WTC11 (cell line): ENCODE results near the gene MBNL1. TPM values are rescaled to one million over a fixed set of nuclear protein-coding genes. Genes with fewer than 3 reads are reported as not detected.

Experiments used
- ATAC-seq: fragments of 200-7000 bp; cut with Tn5 transposase; 2 replicates; pipeline ENCODE4 v1.10.0; 2021; ENCODE audit warnings: mild to moderate bottlenecking, moderate library complexity
- CTCF ChIA-PET: fragments of 300-600 bp; sonication (Branson Sonifier 250); formaldehyde crosslinking; loops from one replicate; lab custom pipeline; 2021; ENCODE audit warnings: antibody characterized with exemption; lab: Charles Lee
- POLR2A ChIA-PET: fragments of 350-600 bp; sonication (Branson Sonifier 250); formaldehyde crosslinking; loops from one replicate; lab custom pipeline; 2021; ENCODE audit warnings: antibody characterized with exemption; lab: Charles Lee
- DNase-seq: peaks from one replicate; pipeline ENCODE4 v3.0.0; 2021; ENCODE audit warnings: low spot score
- H3K27ac Mint-ChIP-seq: 2 replicates; pipeline ENCODE4 v1.8.0; 2021; ENCODE audit warnings: mixed read lengths
- H3K27me3 Mint-ChIP-seq: 2 replicates; pipeline ENCODE4 v1.8.0; 2021; ENCODE audit warnings: low read depth, mild to moderate bottlenecking, moderate library complexity, mixed read lengths
- H3K36me3 Mint-ChIP-seq: 2 replicates; pipeline ENCODE4 v1.8.0; 2021; ENCODE audit warnings: mixed read lengths
- H3K4me1 Mint-ChIP-seq: 2 replicates; pipeline ENCODE4 v1.8.0; 2022; ENCODE audit warnings: mixed read lengths
- H3K4me3 Mint-ChIP-seq: 2 replicates; pipeline ENCODE4 v1.8.0; 2021; ENCODE audit warnings: mild to moderate bottlenecking, moderate library complexity, mixed read lengths
- H3K9me3 Mint-ChIP-seq: 2 replicates; pipeline ENCODE4 v1.8.0; 2021; ENCODE audit warnings: mixed read lengths
- CREB1 ChIP-seq: sonication (generic); formaldehyde crosslinking; IDR thresholded peaks from 2 replicates; pipeline ENCODE4 v1.8.0; 2023; ENCODE audit warnings: mild to moderate bottlenecking, missing genetic modification reagents
- FOXJ3 ChIP-seq: sonication (generic); formaldehyde crosslinking; IDR thresholded peaks from 2 replicates; pipeline ENCODE4 v1.9.0; 2021; ENCODE audit warnings: missing genetic modification reagents, mild to moderate bottlenecking, borderline replicate concordance
- GABPB1 ChIP-seq: sonication (generic); formaldehyde crosslinking; IDR thresholded peaks from 2 replicates; pipeline ENCODE4 v1.8.1; 2023; ENCODE audit warnings: mild to moderate bottlenecking, missing genetic modification reagents
- MXD4 ChIP-seq: fragments of 250-450 bp; sonication (Bioruptor Pico); IDR thresholded peaks from 2 replicates; pipeline ENCODE4 v1.8.0; 2021; ENCODE audit warnings: mild to moderate bottlenecking, moderate library complexity, borderline replicate concordance
- MYBL2 ChIP-seq: sonication (generic); formaldehyde crosslinking; IDR thresholded peaks from 2 replicates; pipeline ENCODE4 v1.8.1; 2023; ENCODE audit warnings: mild to moderate bottlenecking, moderate library complexity, missing genetic modification reagents
- NR1H2 ChIP-seq: sonication (generic); formaldehyde crosslinking; IDR thresholded peaks from 2 replicates; pipeline ENCODE4 v1.9.0; 2021; ENCODE audit warnings: mild to moderate bottlenecking, moderate library complexity, missing genetic modification reagents
- RORB ChIP-seq: fragments of 250-450 bp; sonication (Bioruptor Pico); IDR thresholded peaks from 2 replicates; pipeline ENCODE4 v1.9.0; 2021; ENCODE audit warnings: mild to moderate bottlenecking
- SOX15 ChIP-seq: fragments of 250-450 bp; sonication (Bioruptor Pico); IDR thresholded peaks from 2 replicates; pipeline ENCODE4 v1.9.0; 2021; ENCODE audit warnings: mild to moderate bottlenecking
- SP1 ChIP-seq: sonication (generic); formaldehyde crosslinking; conservative IDR thresholded peaks from 2 replicates; pipeline ENCODE4 v1.8.1; 2022; ENCODE audit warnings: missing genetic modification reagents
- TEAD1 ChIP-seq: sonication (generic); formaldehyde crosslinking; IDR thresholded peaks from 2 replicates; pipeline ENCODE4 v1.8.0; 2022; ENCODE audit warnings: mild to moderate bottlenecking, missing genetic modification reagents
- ZBTB21 ChIP-seq: sonication (generic); formaldehyde crosslinking; IDR thresholded peaks from 2 replicates; pipeline ENCODE4 v1.8.1; 2023; ENCODE audit warnings: mild to moderate bottlenecking, missing genetic modification reagents, borderline replicate concordance
- ZNF232 ChIP-seq: sonication (generic); formaldehyde crosslinking; IDR thresholded peaks from 2 replicates; pipeline ENCODE4 v1.8.0; 2022; ENCODE audit warnings: mild to moderate bottlenecking, missing genetic modification reagents
- ZNF396 ChIP-seq: fragments of 250-450 bp; sonication (Bioruptor Pico); IDR thresholded peaks from 2 replicates; pipeline ENCODE4 v1.8.0; 2021; ENCODE audit warnings: mild to moderate bottlenecking, moderate library complexity, borderline replicate concordance
- ZNF416 ChIP-seq: fragments of 250-450 bp; sonication (Bioruptor Pico); IDR thresholded peaks from 2 replicates; pipeline ENCODE4 v1.9.0; 2021; ENCODE audit warnings: mild to moderate bottlenecking, inconsistent platforms
- total RNA-seq: library from RNA; stranded (reverse); gene quantifications from 3 replicates; pipeline ENCODE4 v1.2.3, GENCODE V29; 2021
- TF ChIP-seq, protein P1 (sequence below): sonication (generic); formaldehyde crosslinking; IDR thresholded peaks from 2 replicates; pipeline ENCODE4 v1.8.1; 2022; ENCODE audit warnings: mild to moderate bottlenecking, moderate library complexity, missing genetic modification reagents
- TF ChIP-seq, protein P2 (sequence below): fragments of 250-450 bp; sonication (Bioruptor Pico); conservative IDR thresholded peaks from 2 replicates; pipeline ENCODE4 v1.9.0; 2021; ENCODE audit warnings: mild to moderate bottlenecking
- TF ChIP-seq, protein P3 (sequence below): sonication (generic); formaldehyde crosslinking; IDR thresholded peaks from 2 replicates; pipeline ENCODE4 v1.8.1; 2022; ENCODE audit warnings: missing genetic modification reagents, borderline replicate concordance
- TF ChIP-seq, protein P4 (sequence below): sonication (generic); formaldehyde crosslinking; IDR thresholded peaks from 2 replicates; pipeline ENCODE4 v1.8.1; 2023; ENCODE audit warnings: mild to moderate bottlenecking, moderate library complexity, missing genetic modification reagents
- TF ChIP-seq, protein P5 (sequence below): sonication (generic); formaldehyde crosslinking; IDR thresholded peaks from 2 replicates; pipeline ENCODE4 v1.8.0; 2023; ENCODE audit warnings: missing genetic modification reagents, mild to moderate bottlenecking, borderline replicate concordance
- TF ChIP-seq, protein P6 (sequence below): fragments of 250-450 bp; sonication (Bioruptor Pico); IDR thresholded peaks from 2 replicates; pipeline ENCODE4 v2.1.2; 2022; ENCODE audit warnings: mild to moderate bottlenecking, moderate library complexity
- TF ChIP-seq, protein P7 (sequence below): sonication (generic); formaldehyde crosslinking; IDR thresholded peaks from 2 replicates; pipeline ENCODE4 v1.8.1; 2023; ENCODE audit warnings: mild to moderate bottlenecking, missing genetic modification reagents, moderate library complexity

MBNL1 gene
- total RNA-seq, 1 experiment from 2014 or later = 20.4 TPM

DNA sequence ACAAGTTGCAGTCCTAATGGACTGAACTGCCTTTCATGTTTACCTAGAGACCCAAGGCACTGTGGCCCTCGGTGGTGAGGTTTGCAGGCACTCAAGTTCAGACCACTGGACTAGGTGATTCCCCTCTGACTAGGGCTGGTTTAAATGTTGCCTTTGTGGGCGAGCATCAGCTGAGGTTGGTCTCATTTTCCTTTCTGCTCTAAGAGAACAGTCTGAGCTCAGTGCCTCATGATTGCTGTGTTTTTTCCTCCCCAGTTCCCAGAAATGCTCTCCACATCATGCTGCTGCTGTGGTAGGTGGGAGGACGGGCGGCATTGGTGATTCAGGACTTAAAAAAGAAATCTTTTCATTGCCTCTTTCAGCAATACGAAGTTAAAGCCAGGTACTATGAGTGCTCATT lies 237.2 kb downstream of the MBNL1 start:
- H3K4me1 Mint-ChIP-seq = peaks cover 6% of the 10 kb centered on the region; the same call in 1 of the 2 replicates
- H3K27ac Mint-ChIP-seq = no peak overlapping the region
- no peak overlapping the region for H3K4me3 Mint-ChIP-seq
- ChIA-PET POLR2A (no interaction called here), CTCF (no interaction called here)
- H3K36me3 Mint-ChIP-seq = peaks cover 5% of the 10 kb centered on the region; the same call in 1 of the 2 replicates
- peaks cover 12% of the 10 kb centered on the region for H3K9me3 Mint-ChIP-seq
- DNase-seq (no peak), ATAC-seq (no peak)
- H3K27me3 Mint-ChIP-seq = no peaks in the 10 kb centered on the region
- TF ChIP-seq TEAD1 (CRISPR knock-in tag) (no peak), ZBTB21 (CRISPR knock-in tag) (no peak), ZNF232 (CRISPR knock-in tag) (no peak), MXD4 (CRISPR knock-in tag) (no peak), ZNF396 (no peak), FOXJ3 (CRISPR knock-in tag) (no peak)
- TF ChIP-seq, protein P1, sequence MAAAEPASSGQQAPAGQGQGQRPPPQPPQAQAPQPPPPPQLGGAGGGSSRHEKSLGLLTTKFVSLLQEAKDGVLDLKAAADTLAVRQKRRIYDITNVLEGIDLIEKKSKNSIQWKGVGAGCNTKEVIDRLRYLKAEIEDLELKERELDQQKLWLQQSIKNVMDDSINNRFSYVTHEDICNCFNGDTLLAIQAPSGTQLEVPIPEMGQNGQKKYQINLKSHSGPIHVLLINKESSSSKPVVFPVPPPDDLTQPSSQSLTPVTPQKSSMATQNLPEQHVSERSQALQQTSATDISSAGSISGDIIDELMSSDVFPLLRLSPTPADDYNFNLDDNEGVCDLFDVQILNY (CRISPR knock-in tag) = no peak
- TF ChIP-seq, protein P2, sequence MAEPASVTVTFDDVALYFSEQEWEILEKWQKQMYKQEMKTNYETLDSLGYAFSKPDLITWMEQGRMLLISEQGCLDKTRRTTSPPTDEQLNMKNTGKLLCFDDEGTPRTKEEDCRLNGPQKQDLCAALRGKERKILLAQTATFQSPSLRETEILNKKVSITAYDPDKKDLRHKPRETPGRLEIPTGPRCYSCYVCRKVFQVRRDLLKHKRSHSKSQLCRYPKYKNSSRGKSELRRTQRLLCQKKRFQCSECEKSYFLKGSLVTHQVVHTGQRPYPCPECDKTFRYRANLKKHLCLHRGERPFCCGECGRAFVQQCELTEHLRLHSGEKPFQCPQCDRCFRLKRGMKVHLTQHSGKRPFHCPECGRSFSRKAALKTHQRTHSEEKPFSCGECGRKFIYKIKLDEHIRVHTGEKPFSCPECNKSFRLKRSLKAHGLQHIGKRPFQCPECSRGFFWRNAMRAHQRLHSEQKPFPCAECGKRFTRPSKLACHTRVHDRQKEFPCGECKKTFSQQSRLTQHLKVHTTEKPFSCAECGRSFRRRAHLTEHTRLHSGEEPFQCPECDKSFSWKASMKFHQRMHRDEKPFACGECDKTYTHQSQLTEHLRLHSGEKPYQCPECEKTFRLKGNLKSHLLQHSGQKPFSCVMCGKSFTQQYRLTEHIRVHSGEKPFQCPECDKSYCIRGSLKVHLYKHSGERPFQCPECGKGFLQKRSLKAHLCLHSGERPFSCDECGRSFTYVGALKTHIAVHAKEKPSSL (CRISPR knock-in tag) = no peak
- TF ChIP-seq, protein P3, sequence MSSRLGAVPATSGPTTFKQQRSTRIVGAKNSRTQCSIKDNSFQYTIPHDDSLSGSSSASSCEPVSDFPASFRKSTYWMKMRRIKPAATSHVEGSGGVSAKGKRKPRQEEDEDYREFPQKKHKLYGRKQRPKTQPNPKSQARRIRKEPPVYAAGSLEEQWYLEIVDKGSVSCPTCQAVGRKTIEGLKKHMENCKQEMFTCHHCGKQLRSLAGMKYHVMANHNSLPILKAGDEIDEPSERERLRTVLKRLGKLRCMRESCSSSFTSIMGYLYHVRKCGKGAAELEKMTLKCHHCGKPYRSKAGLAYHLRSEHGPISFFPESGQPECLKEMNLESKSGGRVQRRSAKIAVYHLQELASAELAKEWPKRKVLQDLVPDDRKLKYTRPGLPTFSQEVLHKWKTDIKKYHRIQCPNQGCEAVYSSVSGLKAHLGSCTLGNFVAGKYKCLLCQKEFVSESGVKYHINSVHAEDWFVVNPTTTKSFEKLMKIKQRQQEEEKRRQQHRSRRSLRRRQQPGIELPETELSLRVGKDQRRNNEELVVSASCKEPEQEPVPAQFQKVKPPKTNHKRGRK (CRISPR knock-in tag) = no peak

DNA sequence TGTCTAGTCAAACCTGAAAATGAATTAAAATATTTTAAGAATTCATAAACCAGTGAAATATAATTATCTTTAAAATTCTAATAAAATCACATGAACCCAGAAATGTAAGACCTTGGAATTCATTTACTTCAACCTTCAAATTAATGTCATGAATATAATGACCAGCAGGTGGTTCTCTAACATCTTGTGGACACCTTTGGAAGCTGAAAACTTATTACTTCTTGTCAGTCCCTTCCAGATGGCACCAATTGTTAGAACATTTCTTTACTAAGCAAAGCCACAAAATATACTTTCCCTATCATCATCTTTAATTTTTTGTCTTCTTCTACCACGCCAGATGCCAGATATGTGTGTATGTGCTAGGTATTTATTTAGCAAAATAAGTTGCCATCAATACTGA lies 240.0 kb downstream of the MBNL1 start:
- Mint-ChIP-seq H3K4me1 (peaks cover 6% of the 10 kb centered on the region; the same call in 1 of the 2 replicates), H3K9me3 (no peaks in the 10 kb centered on the region), H3K27me3 (no peaks in the 10 kb centered on the region), H3K36me3 (no peaks in the 10 kb centered on the region), H3K4me3 (no peak overlapping the region), H3K27ac (no peak overlapping the region)
- POLR2A ChIA-PET = interaction anchor here (0.7 kb wide), 1 partner anchor 739 kb away, joined by 3 read pairs; no protein-coding TSS in a partner anchor
- no peak; the same call in 1 of the 2 replicates for ATAC-seq
- no peak for DNase-seq
- CTCF ChIA-PET = interaction anchor here (0.6 to 1.8 kb wide), 4 partner anchors 9 to 66 kb away, joined by 3 to 7 read pairs (median 3); no protein-coding TSS in a partner anchor
- TF ChIP-seq, protein P4, sequence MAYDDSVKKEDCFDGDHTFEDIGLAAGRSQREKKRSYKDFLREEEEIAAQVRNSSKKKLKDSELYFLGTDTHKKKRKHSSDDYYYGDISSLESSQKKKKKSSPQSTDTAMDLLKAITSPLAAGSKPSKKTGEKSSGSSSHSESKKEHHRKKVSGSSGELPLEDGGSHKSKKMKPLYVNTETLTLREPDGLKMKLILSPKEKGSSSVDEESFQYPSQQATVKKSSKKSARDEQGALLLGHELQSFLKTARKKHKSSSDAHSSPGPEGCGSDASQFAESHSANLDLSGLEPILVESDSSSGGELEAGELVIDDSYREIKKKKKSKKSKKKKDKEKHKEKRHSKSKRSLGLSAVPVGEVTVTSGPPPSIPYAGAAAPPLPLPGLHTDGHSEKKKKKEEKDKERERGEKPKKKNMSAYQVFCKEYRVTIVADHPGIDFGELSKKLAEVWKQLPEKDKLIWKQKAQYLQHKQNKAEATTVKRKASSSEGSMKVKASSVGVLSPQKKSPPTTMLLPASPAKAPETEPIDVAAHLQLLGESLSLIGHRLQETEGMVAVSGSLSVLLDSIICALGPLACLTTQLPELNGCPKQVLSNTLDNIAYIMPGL (CRISPR knock-in tag) = no peak
- no peak for TF ChIP-seq ZNF416 (CRISPR knock-in tag)
- TF ChIP-seq FOXJ3 (CRISPR knock-in tag) = no peak
- TF ChIP-seq, protein P5, sequence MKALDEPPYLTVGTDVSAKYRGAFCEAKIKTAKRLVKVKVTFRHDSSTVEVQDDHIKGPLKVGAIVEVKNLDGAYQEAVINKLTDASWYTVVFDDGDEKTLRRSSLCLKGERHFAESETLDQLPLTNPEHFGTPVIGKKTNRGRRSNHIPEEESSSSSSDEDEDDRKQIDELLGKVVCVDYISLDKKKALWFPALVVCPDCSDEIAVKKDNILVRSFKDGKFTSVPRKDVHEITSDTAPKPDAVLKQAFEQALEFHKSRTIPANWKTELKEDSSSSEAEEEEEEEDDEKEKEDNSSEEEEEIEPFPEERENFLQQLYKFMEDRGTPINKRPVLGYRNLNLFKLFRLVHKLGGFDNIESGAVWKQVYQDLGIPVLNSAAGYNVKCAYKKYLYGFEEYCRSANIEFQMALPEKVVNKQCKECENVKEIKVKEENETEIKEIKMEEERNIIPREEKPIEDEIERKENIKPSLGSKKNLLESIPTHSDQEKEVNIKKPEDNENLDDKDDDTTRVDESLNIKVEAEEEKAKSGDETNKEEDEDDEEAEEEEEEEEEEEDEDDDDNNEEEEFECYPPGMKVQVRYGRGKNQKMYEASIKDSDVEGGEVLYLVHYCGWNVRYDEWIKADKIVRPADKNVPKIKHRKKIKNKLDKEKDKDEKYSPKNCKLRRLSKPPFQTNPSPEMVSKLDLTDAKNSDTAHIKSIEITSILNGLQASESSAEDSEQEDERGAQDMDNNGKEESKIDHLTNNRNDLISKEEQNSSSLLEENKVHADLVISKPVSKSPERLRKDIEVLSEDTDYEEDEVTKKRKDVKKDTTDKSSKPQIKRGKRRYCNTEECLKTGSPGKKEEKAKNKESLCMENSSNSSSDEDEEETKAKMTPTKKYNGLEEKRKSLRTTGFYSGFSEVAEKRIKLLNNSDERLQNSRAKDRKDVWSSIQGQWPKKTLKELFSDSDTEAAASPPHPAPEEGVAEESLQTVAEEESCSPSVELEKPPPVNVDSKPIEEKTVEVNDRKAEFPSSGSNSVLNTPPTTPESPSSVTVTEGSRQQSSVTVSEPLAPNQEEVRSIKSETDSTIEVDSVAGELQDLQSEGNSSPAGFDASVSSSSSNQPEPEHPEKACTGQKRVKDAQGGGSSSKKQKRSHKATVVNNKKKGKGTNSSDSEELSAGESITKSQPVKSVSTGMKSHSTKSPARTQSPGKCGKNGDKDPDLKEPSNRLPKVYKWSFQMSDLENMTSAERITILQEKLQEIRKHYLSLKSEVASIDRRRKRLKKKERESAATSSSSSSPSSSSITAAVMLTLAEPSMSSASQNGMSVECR (CRISPR knock-in tag) = no peak
- TF ChIP-seq NR1H2 (CRISPR knock-in tag) = no peak
- TF ChIP-seq RORB (CRISPR knock-in tag) = no peak
- TF ChIP-seq GABPB1 (CRISPR knock-in tag) = no peak
- no peak for TF ChIP-seq SP1 (CRISPR knock-in tag)
- TF ChIP-seq MYBL2 (CRISPR knock-in tag) = no peak
- TF ChIP-seq SOX15 (CRISPR knock-in tag) = no peak
- TF ChIP-seq TEAD1 (CRISPR knock-in tag) = no peak
- TF ChIP-seq, protein P6, sequence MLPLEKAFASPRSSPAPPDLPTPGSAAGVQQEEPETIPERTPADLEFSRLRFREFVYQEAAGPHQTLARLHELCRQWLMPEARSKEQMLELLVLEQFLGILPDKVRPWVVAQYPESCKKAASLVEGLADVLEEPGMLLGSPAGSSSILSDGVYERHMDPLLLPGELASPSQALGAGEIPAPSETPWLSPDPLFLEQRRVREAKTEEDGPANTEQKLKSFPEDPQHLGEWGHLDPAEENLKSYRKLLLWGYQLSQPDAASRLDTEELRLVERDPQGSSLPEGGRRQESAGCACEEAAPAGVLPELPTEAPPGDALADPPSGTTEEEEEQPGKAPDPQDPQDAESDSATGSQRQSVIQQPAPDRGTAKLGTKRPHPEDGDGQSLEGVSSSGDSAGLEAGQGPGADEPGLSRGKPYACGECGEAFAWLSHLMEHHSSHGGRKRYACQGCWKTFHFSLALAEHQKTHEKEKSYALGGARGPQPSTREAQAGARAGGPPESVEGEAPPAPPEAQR (CRISPR knock-in tag) = no peak
- TF ChIP-seq, protein P7, sequence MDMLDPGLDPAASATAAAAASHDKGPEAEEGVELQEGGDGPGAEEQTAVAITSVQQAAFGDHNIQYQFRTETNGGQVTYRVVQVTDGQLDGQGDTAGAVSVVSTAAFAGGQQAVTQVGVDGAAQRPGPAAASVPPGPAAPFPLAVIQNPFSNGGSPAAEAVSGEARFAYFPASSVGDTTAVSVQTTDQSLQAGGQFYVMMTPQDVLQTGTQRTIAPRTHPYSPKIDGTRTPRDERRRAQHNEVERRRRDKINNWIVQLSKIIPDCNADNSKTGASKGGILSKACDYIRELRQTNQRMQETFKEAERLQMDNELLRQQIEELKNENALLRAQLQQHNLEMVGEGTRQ (CRISPR knock-in tag) = no peak
- no peak for TF ChIP-seq CREB1 (CRISPR knock-in tag)
